GM18951 (cell line): ENCODE measurements around the gene TMEM80.

Experiments
- POLR2A ChIP-seq: IDR thresholded peaks from 4 replicates; pipeline ENCODE4 v1.6.1; 2011; ENCODE audit warnings: mild to moderate bottlenecking; ENCODE audit not compliant: insufficient read length, insufficient read depth; ENCODE audit errors: extremely low read depth
- in situ Hi-C: fragments of 300-500 bp; cut with MboI; formaldehyde crosslinking; loops from one replicate; pipeline ENCODE4 v1.12.0; 2022; ENCODE audit warnings: low sequenced_read_pairs, mixed read lengths, inconsistent platforms; ENCODE audit not compliant: unreplicated experiment

TMEM80 gene

DNA sequence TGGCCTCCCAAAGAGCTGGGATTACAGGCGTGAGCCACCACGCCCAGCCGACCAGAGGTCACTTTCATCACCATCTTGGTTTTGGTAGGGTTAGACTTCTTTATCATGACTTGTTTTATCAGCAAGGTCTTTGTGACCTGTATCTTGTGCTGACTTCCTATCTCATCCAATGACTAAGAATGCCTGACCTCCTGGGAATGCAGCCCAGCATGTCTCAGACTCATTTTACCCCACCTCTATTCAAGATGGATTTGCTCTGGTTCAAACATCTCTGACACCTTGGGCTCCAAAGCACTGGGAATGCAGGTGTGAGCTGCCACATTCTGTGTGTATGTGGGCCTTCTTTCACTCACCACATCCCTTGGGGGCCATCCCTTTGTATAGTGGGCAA lies 46.5 kb downstream of the TMEM80 start:
- in situ Hi-C loops = no loop called here
- no peak for TF ChIP-seq POLR2A

DNA sequence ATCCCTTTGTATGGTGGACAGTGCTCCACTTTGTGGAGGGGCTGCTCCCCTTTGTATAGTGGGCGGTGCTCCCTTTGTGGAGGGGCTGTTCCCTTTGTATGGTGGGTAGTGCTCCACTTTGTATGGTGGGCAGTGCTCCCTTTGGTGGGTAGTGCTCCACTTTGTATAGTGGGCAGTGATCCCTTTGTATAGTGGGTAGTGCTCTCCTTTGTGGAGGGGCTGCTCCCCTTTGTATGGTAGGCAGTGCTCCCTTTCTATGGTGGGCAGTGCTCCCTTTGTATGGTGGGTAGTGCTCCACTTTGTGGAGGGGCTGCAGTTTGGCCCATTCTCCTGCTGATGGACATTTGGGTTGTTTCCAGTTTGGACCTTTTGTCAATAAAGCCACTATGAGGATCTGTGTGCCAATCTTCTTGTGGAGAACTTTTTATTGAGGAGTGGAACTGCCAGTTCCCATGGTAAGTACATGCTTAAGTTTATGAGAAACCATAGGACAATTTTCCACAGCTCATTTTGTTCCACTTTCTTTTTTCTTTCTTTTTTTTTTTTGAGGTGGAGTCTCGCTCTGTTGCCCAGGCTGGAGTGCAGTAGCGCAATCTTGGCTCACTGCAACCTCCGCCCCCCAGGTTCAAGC lies 47.1 kb downstream of the TMEM80 start:
- TF ChIP-seq POLR2A = no peak
- in situ Hi-C loops = no loop called here

DNA sequence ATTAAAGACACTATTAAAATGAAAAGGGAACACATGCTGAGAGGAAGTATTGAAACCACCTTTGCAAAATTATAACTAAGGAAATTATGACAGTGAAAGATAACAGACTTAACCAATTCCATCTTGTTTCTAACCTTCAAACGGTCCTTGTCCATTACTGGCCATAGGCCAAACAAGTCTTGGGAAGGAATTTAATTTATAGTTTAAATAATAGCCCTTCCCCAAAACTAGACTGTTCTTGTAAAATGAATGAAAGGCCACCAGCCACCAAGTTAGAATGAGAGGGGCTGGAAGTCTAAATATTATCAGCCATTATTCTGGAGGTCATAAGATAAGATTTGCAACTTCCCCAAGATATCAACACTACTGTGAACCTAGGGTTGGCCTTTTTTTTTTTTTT lies 49.8 kb downstream of the TMEM80 start:
- TF ChIP-seq POLR2A = no peak
- in situ Hi-C loops = no loop called here

DNA sequence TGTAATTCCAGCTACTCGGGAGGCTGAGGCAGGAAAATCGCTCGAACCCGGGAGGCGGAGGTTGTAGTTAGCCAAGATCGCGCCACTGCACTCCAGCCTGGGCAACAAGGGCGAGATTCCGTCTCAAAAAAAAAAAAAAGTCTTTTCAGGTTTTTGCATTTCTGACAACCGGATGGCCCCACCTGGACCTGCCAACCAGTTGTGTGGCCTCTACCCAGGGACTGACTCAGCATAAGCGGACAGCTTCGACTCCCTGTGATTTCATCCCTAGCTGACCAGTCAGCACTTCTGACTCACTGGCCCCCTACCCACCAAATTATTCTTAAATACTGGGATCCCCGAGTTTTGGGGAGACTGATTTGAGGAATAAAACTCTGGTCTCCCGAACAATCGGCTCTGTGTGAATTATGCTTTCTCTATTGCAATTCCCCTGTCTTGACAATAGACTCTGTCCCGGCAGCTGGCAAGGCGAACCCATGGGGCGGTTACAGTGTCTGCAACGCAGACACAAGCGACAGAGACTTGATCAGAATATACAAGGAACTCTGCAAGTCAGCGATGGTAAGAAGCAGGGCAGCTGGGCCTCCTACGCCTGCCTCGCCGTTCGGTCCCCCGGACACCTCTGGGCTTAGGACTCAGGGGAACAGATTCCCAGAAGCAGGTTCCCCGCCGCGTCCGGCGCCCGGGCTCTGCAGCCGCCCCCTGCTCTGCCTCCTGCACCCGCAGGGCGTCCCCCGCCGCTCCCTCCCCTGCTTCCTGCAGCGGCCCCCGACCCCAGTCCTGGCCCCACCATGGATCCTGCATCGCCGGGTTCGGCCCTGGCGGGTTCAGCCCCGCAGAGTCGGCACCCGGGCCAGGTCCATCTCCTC lies 50.9 kb downstream of the TMEM80 start:
- in situ Hi-C loops = no loop called here
- no peak for TF ChIP-seq POLR2A

DNA sequence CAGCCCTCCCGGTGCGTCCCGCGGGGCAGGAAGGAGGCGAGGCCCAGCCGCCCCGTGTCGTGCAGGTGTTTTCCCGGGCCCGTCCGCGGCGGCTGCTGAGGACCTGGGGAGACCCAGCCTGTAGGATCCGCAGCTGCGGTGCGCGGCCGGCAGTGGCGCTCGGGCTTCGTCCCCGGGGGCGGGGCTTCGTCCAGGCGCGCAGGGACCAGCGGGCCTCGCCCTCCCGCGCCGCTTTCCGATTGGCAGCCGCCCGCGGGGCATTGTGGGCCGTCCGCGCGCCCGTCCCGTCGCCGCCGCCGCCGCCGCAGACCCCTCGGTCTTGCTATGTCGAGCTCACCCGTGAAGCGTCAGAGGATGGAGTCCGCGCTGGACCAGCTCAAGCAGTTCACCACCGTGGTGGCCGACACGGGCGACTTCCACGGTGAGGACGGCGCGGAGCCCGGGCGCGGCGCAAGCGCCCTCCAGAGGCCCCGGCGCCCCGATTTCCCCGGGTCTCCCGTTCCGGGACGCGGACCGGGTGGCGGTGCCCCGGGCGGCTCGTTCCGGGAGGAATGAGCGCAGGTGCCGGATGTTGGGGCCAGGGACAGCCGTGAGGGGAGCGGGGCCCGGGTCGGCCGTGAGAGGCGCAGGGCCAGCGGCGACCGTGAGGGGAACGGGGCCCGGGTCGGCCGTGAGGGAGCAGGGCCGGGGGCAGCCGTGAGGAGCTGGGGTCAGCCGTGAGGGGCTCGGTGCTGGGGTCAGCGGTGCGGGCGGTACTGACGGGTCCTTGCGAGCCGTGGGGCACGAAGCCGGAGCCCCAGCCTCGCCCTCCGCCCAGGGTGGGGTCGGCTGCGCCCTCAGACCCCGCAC lies 51.8 kb downstream of the TMEM80 start, which contains the start of gene TALDO1:
Gene TALDO1 (plus strand): TSS at position 307 of the 849 bp plus-strand sequence. CDS start 18 bp downstream, at position 325.
- in situ Hi-C loops = no loop called here
- TF ChIP-seq POLR2A = peak; percentile 80

DNA sequence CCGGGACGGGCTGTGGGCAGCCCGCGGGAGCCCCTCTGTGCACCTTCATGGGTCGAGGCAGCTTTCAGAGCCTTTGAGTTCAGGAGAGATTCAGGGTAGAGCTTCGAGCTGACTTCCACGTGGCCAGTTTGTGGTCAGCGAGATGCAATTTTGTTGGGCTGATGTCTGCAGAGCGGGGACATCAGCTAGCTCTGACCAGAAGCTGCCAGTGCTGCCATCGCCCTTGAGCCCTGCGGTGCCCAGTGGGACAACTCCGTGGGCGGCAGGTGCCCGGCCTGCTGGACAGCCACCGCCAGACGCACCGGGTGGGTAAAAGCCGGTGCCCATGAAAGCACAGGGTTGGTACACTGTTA lies 52.4 kb downstream of the TMEM80 start:
- in situ Hi-C loops = no loop called here

DNA sequence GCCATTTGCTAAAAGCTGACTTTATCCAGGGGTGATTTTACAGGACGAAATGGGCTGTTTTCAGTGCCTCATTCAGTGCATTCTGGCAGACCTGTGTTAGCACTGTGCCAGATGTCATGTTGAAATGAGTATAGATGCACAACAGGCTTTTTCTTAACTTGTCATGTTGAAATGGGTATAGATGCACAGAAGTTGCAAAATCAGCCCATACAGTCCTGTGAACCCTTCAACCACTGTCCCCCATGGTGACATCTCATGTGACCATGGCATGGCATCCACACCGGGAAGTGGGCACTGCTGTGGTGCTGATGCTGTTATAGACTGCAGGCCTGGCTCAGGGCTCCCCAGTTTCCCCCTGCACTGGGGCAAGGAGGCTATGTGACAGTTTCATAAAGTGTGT lies 54.1 kb downstream of the TMEM80 start:
- no peak for TF ChIP-seq POLR2A
- in situ Hi-C loops = no loop called here

More for the DNA sequence above, 52.4 kb downstream of the TMEM80 start:
- no peak for TF ChIP-seq POLR2A
